ENCODE data around the gene ZC3H4.

DNA sequence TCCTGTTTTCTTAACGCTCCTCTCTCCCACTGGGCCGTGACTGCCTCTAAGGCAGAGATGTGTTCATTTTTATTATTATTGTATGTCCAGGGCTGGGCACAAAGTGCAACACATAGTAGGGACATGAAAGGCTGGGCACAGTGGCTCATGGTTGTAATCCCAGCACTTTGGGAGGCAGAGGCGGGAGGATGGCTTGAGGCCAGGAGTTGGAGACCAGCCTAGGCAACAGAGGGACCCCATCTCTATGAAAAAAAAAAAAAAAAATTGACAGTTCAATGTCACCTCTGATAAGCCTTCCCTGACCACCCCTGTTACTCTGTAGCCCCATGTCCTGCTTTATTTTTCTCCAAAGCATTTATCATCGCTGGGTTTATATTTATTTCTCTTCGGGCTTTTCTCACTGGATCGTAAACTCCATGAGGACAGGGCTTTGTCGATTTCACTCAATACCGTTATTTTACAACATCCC is 16.6 kb upstream of the ZC3H4 start:
- TF ChIP-seq POLR2AphosphoS5 (IDR thresholded peaks at IDR 0.05), result no peak
- TF ChIP-seq CTCF (IDR thresholded peaks at IDR 0.05), result no peak
- no peak for TF ChIP-seq POLR2A (IDR thresholded peaks at IDR 0.05)

Data from gastroesophageal sphincter (tissue), 3 donors.